Suprapubic skin (tissue), 3 donors: Measurements from ENCODE around the gene MAVS.

Source experiments
- CTCF ChIP-seq, 2 donors: fragments of 200-600 bp in 1 of 2; fragments of 450-650 bp in 1 of 2; sonication (generic) in 1 of 2; IDR thresholded peaks; one replicate each; pipeline ENCODE4 v1.5.1; 2016 to 2019; ENCODE audit warnings: antibody characterized with exemption in 2 of 2, mild to moderate bottlenecking in 1 of 2, moderate library complexity in 1 of 2
- EP300 ChIP-seq: sonication (generic); formaldehyde crosslinking; IDR thresholded peaks from one replicate; pipeline ENCODE4 v1.6.1; 2017; ENCODE audit warnings: antibody characterized with exemption
- POLR2A ChIP-seq, 2 donors: fragments of 450-650 bp; IDR thresholded peaks; one replicate each; pipeline ENCODE4 v1.6.1; 2017; ENCODE audit warnings: antibody characterized with exemption in 2 of 2, mild to moderate bottlenecking in 2 of 2, moderate library complexity in 2 of 2

DNA sequence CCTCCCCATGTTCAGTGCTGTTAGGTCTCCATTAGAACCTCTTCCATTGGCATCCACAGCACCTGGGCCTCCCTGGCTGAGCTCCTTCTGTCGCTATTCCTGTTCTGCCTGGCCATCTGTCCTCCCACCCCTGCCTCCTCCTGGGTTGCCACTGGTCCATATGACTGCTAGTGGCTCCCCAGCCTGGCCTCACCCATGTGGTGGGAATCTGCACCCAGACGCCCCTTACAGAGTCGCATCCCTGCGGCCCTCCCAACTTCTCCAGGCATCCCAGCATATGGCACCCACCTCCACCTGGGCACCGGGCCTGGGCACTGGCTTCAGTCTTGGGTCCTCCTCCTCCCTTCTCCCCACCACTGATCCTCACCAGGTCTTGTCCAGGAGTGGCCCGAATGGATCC, 42.8 kb upstream of the MAVS start:
- no peak for TF ChIP-seq POLR2A (IDR thresholded peaks at IDR 0.05)
- TF ChIP-seq CTCF (IDR thresholded peaks at IDR 0.05): no peak
- TF ChIP-seq EP300: no peak
